HG03025 (cell line): ENCODE measurements around the gene CCNT1.
"Not testable (repeated sequence)": the region's sequence is repeated elsewhere in the genome, so short reads cannot be mapped to it uniquely, and the experiment has no call there.

Source experiments
- ATAC-seq: cut with Tn5 transposase; IDR thresholded peaks from one replicate; pipeline ENCODE4 v1.9.1; 2021; ENCODE audit warnings: mild to moderate bottlenecking, moderate library complexity; ENCODE audit not compliant: unreplicated experiment, low FRiP score

Gene CCNT1

GRCh38 chr12:48643011-48643410, 73.5 kb downstream of the CCNT1 start:
- ATAC-seq = no peak

GRCh38 chr12:48641752-48642555, 74.6 kb downstream of the CCNT1 start:
- ATAC-seq = not testable (repeated sequence)

- no peak for ATAC-seq
Observed at GRCh38 chr12:48640854-48641253, 75.7 kb downstream of the CCNT1 start.

GRCh38 chr12:48640428-48640827, 76.1 kb downstream of the CCNT1 start:
- no peak for ATAC-seq
